ENCODE results near the gene ZNFX1. TPM values are rescaled to one million over a fixed set of nuclear protein-coding genes. Genes with fewer than 3 reads are reported as not detected.

The ZNFX1 gene
- total and polyA plus RNA-seq, 9 of the 15 experiments (the other 6 are each of a cell fraction or from before 2014, with no cell fraction given): 3.8 to 13.8 (median 10.3) TPM

- TF ChIP-seq VEZF1 (CRISPR knock-in tag; IDR thresholded peaks at IDR 0.05) (no peak), TEAD2 (tag; IDR thresholded peaks at IDR 0.05) (no peak), STAT5B (CRISPR knock-in tag; IDR thresholded peaks at IDR 0.05) (no peak), KDM1A (IDR thresholded peaks at IDR 0.05) (no peak), ZFP30 (CRISPR knock-in tag; IDR thresholded peaks at IDR 0.05; ENCODE audit: borderline replicate concordance) (no peak), NFE2L1 (tag; IDR thresholded peaks at IDR 0.05; ENCODE audit: borderline replicate concordance, low read depth) (no peak), PHF21A (IDR thresholded peaks at IDR 0.05; ENCODE audit: borderline replicate concordance, low read depth) (no peak), GATAD2A (IDR thresholded peaks at IDR 0.05) (no peak), LCOR (CRISPR knock-in tag; IDR thresholded peaks at IDR 0.05) (no peak)
- TF ChIP-seq, protein P1, sequence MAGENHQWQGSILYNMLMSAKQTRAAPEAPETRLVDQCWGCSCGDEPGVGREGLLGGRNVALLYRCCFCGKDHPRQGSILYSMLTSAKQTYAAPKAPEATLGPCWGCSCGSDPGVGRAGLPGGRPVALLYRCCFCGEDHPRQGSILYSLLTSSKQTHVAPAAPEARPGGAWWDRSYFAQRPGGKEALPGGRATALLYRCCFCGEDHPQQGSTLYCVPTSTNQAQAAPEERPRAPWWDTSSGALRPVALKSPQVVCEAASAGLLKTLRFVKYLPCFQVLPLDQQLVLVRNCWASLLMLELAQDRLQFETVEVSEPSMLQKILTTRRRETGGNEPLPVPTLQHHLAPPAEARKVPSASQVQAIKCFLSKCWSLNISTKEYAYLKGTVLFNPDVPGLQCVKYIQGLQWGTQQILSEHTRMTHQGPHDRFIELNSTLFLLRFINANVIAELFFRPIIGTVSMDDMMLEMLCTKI (IDR thresholded peaks at IDR 0.05; ENCODE audit: partially characterized antibody): no peak
- TF ChIP-seq, protein P2, sequence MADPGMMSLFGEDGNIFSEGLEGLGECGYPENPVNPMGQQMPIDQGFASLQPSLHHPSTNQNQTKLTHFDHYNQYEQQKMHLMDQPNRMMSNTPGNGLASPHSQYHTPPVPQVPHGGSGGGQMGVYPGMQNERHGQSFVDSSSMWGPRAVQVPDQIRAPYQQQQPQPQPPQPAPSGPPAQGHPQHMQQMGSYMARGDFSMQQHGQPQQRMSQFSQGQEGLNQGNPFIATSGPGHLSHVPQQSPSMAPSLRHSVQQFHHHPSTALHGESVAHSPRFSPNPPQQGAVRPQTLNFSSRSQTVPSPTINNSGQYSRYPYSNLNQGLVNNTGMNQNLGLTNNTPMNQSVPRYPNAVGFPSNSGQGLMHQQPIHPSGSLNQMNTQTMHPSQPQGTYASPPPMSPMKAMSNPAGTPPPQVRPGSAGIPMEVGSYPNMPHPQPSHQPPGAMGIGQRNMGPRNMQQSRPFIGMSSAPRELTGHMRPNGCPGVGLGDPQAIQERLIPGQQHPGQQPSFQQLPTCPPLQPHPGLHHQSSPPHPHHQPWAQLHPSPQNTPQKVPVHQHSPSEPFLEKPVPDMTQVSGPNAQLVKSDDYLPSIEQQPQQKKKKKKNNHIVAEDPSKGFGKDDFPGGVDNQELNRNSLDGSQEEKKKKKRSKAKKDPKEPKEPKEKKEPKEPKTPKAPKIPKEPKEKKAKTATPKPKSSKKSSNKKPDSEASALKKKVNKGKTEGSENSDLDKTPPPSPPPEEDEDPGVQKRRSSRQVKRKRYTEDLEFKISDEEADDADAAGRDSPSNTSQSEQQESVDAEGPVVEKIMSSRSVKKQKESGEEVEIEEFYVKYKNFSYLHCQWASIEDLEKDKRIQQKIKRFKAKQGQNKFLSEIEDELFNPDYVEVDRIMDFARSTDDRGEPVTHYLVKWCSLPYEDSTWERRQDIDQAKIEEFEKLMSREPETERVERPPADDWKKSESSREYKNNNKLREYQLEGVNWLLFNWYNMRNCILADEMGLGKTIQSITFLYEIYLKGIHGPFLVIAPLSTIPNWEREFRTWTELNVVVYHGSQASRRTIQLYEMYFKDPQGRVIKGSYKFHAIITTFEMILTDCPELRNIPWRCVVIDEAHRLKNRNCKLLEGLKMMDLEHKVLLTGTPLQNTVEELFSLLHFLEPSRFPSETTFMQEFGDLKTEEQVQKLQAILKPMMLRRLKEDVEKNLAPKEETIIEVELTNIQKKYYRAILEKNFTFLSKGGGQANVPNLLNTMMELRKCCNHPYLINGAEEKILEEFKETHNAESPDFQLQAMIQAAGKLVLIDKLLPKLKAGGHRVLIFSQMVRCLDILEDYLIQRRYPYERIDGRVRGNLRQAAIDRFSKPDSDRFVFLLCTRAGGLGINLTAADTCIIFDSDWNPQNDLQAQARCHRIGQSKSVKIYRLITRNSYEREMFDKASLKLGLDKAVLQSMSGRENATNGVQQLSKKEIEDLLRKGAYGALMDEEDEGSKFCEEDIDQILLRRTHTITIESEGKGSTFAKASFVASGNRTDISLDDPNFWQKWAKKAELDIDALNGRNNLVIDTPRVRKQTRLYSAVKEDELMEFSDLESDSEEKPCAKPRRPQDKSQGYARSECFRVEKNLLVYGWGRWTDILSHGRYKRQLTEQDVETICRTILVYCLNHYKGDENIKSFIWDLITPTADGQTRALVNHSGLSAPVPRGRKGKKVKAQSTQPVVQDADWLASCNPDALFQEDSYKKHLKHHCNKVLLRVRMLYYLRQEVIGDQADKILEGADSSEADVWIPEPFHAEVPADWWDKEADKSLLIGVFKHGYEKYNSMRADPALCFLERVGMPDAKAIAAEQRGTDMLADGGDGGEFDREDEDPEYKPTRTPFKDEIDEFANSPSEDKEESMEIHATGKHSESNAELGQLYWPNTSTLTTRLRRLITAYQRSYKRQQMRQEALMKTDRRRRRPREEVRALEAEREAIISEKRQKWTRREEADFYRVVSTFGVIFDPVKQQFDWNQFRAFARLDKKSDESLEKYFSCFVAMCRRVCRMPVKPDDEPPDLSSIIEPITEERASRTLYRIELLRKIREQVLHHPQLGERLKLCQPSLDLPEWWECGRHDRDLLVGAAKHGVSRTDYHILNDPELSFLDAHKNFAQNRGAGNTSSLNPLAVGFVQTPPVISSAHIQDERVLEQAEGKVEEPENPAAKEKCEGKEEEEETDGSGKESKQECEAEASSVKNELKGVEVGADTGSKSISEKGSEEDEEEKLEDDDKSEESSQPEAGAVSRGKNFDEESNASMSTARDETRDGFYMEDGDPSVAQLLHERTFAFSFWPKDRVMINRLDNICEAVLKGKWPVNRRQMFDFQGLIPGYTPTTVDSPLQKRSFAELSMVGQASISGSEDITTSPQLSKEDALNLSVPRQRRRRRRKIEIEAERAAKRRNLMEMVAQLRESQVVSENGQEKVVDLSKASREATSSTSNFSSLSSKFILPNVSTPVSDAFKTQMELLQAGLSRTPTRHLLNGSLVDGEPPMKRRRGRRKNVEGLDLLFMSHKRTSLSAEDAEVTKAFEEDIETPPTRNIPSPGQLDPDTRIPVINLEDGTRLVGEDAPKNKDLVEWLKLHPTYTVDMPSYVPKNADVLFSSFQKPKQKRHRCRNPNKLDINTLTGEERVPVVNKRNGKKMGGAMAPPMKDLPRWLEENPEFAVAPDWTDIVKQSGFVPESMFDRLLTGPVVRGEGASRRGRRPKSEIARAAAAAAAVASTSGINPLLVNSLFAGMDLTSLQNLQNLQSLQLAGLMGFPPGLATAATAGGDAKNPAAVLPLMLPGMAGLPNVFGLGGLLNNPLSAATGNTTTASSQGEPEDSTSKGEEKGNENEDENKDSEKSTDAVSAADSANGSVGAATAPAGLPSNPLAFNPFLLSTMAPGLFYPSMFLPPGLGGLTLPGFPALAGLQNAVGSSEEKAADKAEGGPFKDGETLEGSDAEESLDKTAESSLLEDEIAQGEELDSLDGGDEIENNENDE (IDR thresholded peaks at IDR 0.05; ENCODE audit: low read depth, low read length): no peak
Observed at GRCh38 chr20:49286689-49287551, 9.1 kb upstream of the ZNFX1 start (continued).
